Mesothelial cell of epicardium (in vitro differentiated cells): ENCODE data around the gene MCF2L2. TPM values are rescaled to one million over a fixed set of nuclear protein-coding genes. Genes with fewer than 3 reads are reported as not detected.

ENCODE experiments used
- DNase-seq, 2 experiments: peaks; one replicate each; pipeline ENCODE4 v3.0.0; 2021; ENCODE audit warnings: low spot score in 2 of 2; ENCODE audit not compliant: unreplicated experiment in 2 of 2
- H3K27ac Mint-ChIP-seq: 2 replicates; pipeline ENCODE4 v1.8.0; 2021; ENCODE audit warnings: mixed read lengths
- H3K27me3 Mint-ChIP-seq: 2 replicates; pipeline ENCODE4 v1.8.0; 2021; ENCODE audit warnings: low read depth, mixed read lengths
- H3K36me3 Mint-ChIP-seq: 2 replicates; pipeline ENCODE4 v1.8.0; 2021; ENCODE audit warnings: mixed read lengths
- H3K4me1 Mint-ChIP-seq: 2 replicates; pipeline ENCODE4 v1.8.0; 2021; ENCODE audit warnings: mixed read lengths
- H3K4me3 Mint-ChIP-seq: 2 replicates; pipeline ENCODE4 v1.8.0; 2021; ENCODE audit warnings: mild to moderate bottlenecking, moderate library complexity, mixed read lengths
- H3K9me3 Mint-ChIP-seq: 2 replicates; pipeline ENCODE4 v1.8.0; 2021; ENCODE audit warnings: mixed read lengths
- total RNA-seq: library from RNA; stranded (reverse); gene quantifications from 3 replicates; pipeline ENCODE4 v1.2.1, GENCODE V29; 2021
- TF ChIP-seq, protein P1 (sequence below): fragments of 200-600 bp; sonication (generic); IDR thresholded peaks from one replicate; pipeline ENCODE4 v1.5.0; 2021; ENCODE audit warnings: antibody characterized with exemption; ENCODE audit not compliant: unreplicated experiment

Gene MCF2L2
- total RNA-seq, 1 donor from 2014 or later, result 3.4 TPM

DNA sequence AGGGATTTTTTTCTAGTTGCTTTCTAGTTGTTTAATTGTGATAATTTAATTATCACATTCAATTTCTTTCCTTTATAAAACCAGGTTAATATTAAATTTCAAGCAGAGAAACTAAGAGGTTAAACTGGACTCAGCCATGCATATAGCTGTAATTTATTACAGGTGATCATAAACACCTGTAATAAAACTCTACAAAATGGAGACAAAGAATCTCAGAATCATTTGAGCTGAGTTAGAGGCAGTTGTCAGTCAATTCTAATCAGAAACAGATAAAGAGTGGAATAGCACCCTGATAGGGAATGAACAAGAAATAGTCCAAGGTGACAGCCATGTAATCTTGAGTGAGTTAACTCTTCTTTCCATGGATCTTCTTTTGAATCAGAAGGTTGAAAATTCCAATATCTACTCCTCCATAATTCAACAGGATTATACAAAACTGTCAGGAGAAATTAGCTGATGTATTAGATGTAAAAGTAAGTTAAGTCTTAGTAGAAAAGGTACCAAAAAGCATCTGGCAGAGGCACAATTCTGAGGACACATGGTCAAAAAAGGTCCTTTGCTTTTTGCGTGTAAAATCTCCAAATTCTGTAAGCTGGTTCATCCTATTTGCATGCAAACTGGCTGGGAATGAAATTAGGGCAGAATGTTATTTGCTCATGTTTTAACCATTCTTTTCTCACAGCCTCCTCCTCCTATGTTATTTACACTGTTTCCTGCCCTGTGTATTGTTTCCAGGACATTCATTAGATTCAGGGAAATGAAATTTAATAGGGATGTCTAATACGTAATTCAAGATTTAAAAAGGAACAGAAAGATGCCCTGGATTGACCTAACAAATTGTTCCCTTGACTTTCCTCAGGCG, 214.8 kb downstream of the MCF2L2 start:
- Mint-ChIP-seq H3K4me1 (peaks cover 28% of the 10 kb centered on the region), H3K36me3 (no peaks in the 10 kb centered on the region), H3K27ac (no peak overlapping the region), H3K4me3 (no peak overlapping the region), H3K27me3 (no peaks in the 10 kb centered on the region), H3K9me3 (no peaks in the 10 kb centered on the region)
- TF ChIP-seq, protein P1, sequence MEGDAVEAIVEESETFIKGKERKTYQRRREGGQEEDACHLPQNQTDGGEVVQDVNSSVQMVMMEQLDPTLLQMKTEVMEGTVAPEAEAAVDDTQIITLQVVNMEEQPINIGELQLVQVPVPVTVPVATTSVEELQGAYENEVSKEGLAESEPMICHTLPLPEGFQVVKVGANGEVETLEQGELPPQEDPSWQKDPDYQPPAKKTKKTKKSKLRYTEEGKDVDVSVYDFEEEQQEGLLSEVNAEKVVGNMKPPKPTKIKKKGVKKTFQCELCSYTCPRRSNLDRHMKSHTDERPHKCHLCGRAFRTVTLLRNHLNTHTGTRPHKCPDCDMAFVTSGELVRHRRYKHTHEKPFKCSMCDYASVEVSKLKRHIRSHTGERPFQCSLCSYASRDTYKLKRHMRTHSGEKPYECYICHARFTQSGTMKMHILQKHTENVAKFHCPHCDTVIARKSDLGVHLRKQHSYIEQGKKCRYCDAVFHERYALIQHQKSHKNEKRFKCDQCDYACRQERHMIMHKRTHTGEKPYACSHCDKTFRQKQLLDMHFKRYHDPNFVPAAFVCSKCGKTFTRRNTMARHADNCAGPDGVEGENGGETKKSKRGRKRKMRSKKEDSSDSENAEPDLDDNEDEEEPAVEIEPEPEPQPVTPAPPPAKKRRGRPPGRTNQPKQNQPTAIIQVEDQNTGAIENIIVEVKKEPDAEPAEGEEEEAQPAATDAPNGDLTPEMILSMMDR, result no peak
- DNase-seq, result no peak

DNA sequence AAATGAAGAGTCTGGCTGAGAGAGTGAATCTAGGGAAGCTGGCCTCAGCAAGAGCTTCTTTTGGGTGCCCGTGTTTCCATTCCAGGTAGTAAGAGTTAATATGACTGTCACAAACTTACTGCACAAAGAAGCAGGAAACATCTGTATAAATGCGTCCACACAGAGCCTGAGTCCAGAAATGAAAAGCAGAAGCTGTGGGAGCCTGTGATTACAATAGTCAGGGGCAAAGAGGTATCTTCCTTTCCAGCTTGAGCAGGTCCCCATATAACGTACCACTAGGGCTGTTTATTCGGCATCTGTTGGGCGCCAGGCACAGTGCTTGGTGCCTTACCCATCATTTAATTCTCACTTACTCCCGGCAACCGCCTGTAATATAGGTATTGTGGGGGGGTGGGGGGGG, 215.9 kb downstream of the MCF2L2 start:
- no peak overlapping the region for H3K4me3 Mint-ChIP-seq
- no peaks in the 10 kb centered on the region for H3K36me3 Mint-ChIP-seq
- DNase-seq, result no peak
- no peaks in the 10 kb centered on the region for H3K27me3 Mint-ChIP-seq
- H3K9me3 Mint-ChIP-seq, result no peaks in the 10 kb centered on the region
- H3K4me1 Mint-ChIP-seq, result peaks cover 29% of the 10 kb centered on the region
- TF ChIP-seq, protein P1, result no peak
- no peak overlapping the region for H3K27ac Mint-ChIP-seq

DNA sequence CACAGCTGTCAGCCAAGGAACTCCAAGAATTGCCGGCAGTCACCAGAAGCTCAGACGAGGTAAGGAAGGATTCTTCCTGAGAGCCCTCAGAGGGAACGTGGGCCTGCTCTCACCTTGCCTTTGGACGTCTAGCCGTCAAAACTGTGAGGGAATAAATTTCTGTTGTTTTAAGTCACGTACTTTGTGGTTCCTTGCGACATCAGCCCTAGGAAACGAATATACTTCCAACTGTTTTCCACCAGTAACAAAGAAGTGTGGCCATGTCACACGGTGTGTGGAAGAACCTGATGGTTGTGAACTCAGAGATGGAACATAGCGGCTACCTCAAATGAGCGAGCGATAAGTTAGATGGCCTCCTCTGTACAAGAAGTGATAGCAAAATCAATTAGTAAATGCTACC, 216.3 kb downstream of the MCF2L2 start:
- TF ChIP-seq, protein P1, result no peak
- Mint-ChIP-seq H3K27ac (no peak overlapping the region), H3K27me3 (no peaks in the 10 kb centered on the region), H3K4me3 (no peak overlapping the region), H3K4me1 (peaks cover 29% of the 10 kb centered on the region), H3K9me3 (no peaks in the 10 kb centered on the region), H3K36me3 (no peaks in the 10 kb centered on the region)
- DNase-seq, result no peak

DNA sequence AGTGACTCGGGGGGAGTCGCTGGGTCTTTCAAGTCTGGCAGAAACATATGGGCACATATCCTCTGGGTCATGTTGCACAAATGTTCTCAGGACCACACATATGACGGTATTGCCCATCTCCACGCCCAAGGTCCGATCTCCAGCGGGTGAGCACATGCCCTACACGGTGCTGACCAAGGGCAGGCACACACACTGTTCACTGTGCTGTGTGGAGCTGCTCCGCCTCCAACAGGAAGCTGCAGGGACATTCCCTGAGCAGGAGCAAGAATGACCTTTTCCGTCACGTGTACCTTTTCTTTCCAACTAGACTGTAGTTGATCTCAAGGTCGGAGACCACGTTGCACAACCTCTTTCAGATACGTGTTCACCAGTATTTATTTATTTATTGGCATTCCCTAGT, 217.1 kb downstream of the MCF2L2 start:
- no peak overlapping the region for H3K4me3 Mint-ChIP-seq
- no peaks in the 10 kb centered on the region for H3K9me3 Mint-ChIP-seq
- peaks cover 29% of the 10 kb centered on the region for H3K4me1 Mint-ChIP-seq
- no peak overlapping the region for H3K27ac Mint-ChIP-seq
- no peaks in the 10 kb centered on the region for H3K36me3 Mint-ChIP-seq
- no peaks in the 10 kb centered on the region for H3K27me3 Mint-ChIP-seq
- DNase-seq, result no peak
- TF ChIP-seq, protein P1, result no peak

DNA sequence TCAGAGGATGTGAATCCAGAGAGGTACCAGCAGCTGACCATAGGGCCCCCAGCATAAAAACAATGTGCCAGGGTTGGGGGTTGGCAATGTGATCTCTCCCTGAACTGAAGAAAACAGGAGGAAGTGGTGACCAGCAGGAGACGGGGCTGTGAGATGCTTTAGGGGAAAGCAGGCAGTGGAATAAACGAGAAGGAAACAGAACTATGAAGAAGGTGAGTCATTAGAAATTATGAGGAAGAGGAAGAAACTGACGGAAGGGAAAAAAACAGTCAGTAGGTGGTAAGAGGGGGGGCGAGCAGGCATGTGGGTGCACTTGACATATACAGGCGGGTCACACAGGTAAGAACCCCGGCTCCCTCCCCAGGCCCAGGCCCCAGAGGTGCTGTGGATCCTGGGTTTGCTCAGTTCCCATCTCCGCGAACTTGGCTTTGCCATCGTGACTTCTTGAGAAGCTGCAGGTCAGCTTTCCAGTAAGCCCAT, 217.5 kb downstream of the MCF2L2 start:
- H3K4me3 Mint-ChIP-seq, result no peak overlapping the region
- no peaks in the 10 kb centered on the region for H3K9me3 Mint-ChIP-seq
- H3K27me3 Mint-ChIP-seq, result no peaks in the 10 kb centered on the region
- peak overlapping the region; percentile 0 for H3K27ac Mint-ChIP-seq
- TF ChIP-seq, protein P1, result no peak
- DNase-seq, result no peak
- no peaks in the 10 kb centered on the region for H3K36me3 Mint-ChIP-seq
- H3K4me1 Mint-ChIP-seq, result peaks cover 28% of the 10 kb centered on the region
